ENCODE data around the gene HIGD1A. TPM values are rescaled to one million over a fixed set of nuclear protein-coding genes. Genes with fewer than 3 reads are reported as not detected.

HIGD1A gene
- total RNA-seq, 1 experiment from 2014 or later: 182 TPM

- DNase-seq (ENCODE audit: low spot score): no peak
These were observed 4.0 kb downstream of the HIGD1A start for GRCh38 chr3:42800251-42800650.

- no peak for DNase-seq (ENCODE audit: low spot score)
These were observed 4.9 kb downstream of the HIGD1A start for GRCh38 chr3:42799376-42799775.

GRCh38 chr3:42796332-42796885 is 7.9 kb downstream of the HIGD1A start:
- DNase-seq (ENCODE audit: low spot score): no peak

DNA sequence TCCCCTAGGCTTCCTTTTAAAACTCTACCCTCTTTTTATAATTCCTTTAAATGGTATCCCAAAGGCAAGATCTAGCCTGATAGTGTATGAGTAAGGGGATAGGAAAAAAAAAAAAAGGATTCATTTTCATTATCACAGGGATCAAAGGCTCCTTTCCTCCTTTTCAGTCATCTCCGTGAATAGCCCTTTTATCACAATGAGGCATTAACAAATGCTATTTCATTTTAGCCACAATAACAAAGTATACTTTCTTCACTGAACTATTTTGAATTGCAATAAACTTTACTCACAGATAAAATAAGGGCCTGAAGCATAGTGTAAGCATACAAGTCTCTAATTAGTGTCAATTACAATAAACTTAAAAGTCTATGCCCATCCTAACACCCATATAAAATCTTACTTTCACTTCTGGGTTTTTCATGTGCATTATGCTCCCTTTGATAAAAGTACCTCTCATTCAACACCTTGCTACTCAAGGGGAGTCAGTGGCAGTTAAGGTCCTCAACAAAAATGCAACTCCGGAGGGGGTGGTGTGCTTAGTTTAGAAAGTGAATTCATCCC is 8.6 kb downstream of the HIGD1A start:
- no peak for DNase-seq (ENCODE audit: low spot score)

GRCh38 chr3:42790714-42791229 is 13.5 kb downstream of the HIGD1A start:
- DNase-seq (ENCODE audit: low spot score): no peak

DNA sequence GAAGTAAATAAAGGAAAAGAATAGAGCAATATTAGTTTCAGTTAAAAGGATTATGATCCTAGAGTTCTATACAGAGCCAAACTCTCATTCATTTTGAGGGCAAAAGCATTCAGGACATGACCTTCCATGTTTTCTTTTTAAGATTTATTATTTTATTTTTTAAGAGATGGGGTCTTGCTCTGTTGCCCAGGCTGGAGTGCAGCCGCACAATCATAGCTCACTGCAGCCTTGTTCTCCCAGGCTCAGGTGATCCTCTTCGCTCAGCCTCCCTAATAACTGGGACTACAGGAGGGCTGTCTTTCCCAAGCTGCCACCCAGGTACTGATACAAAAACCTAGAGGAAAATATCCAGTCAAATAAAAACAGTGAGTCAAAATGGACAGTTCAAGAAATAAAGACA is 17.7 kb downstream of the HIGD1A start:
- no peak for DNase-seq (ENCODE audit: low spot score)

- DNase-seq (ENCODE audit: low spot score): no peak
These were observed 18.1 kb downstream of the HIGD1A start for GRCh38 chr3:42786212-42786611.

DNA sequence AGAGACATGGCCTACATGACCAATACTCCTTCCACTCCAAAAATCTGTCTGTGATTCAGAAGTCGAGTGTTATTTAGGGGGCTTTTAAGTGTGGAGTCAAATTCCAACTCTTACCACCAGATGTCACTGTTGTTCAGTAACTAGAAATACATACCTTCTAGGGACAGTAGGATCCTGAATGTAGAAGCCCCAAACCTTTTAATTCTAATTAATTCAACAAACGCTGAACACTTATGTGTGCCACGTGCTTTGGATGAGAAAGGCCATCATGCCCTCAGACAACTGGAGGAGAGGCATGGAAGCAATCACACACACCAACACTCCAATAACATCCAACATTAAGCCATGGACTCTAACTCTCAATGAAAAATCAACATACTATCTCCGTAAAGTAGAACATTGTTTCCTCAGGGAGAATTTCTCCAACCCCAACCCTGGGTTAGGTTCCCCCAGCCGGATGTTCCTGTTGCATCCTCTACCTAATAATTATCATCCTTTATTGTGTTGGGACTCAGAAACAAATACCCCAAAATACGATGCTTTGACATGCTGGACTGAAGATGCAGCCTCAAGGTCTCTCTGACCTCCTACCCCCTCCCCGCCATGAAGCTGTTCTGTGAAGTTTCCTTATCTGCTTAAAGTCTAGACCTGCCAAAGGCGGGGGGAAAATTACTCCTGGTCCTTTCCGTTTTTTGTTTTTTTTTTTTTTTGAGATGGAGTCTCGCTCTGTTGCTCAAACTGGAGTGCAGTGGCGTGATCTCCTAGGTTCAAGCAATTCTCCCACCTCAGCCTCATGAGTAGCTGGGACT is 23.2 kb downstream of the HIGD1A start:
- peak; percentile 28 for DNase-seq (ENCODE audit: low spot score)

DNA sequence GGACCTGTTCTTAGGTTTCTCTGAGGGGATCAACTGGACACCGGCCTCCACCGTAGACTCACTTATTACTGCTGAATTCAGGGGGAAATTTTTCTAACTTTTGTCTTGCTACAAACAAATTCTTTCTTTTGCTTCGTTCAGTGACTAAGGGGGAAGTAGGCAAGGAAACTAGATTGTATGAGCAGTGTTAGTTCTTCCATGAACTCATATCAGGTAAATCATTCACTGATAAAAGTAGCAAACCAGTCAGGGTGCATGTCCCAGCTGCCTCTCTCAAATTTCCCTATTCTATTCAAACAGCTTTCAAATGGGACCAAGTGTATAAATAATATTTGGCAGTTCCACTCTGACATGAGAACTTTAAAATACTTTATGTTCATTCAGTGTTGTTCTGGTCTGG is 23.9 kb downstream of the HIGD1A start:
- no peak for DNase-seq (ENCODE audit: low spot score)

DNA sequence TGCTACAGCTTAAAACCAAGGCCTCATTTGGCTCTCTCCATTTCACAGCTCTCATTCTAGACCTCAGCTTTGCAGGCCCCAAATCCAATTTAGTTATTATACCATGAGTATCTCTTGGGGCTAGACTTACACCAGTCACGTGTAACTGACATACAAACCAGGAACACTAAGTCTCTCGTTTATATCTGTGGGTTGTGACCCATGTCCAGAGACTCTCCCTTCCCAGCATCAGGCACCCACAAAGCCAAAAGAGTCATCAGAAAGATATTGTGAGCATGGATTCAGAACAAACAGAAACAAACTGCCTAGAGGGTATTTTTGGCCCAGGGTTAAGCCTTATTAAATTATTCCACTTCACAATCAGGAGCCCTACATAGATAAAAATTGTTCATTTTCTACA is 25.6 kb downstream of the HIGD1A start:
- DNase-seq (ENCODE audit: low spot score): no peak

DNA sequence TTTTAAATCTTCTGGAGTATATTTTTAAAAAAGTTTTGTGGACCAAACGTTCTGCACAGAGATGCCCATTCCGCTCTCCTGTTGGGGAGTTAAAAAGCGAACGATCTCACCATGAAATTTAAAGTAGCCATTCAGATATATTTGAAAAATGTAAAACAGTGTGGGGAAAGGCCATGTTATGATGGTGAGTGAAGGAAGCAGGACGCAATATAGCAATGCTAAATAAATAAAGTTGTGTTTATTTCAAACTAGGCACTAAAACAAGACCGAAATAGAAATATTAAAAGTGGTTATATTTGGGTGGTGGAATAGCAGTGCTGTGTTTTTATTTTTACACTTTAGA is 30.9 kb downstream of the HIGD1A start:
- DNase-seq (ENCODE audit: low spot score): no peak

GRCh38 chr3:42772670-42773408 is 31.5 kb downstream of the HIGD1A start, which contains the start of gene CCDC13:
Gene CCDC13, minus strand, starts transcription at chr3:42773253. Its CDS starts 14,908 bp downstream, at chr3:42758345.
- DNase-seq (ENCODE audit: low spot score): peak; percentile 83

DNA sequence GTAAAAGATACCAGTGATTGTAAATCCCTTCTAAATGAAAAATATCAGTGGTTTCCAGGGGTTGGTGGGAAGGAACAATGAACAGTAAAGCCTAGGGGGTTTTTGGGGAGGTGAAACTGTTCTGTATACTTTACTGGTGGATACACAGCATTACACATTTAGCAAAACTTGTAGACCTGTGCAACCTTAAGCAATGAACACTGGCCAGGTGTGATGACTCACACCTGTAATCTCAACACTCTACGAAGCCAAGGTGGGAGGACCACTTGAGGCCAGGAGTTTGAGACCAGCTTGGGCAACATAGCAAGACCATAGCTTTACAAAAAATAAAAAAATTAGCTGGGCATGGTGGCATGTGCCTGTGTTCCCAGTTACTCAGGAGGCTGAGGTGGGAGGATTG is 33.0 kb downstream of the HIGD1A start:
- no peak for DNase-seq (ENCODE audit: low spot score)

- no peak for DNase-seq (ENCODE audit: low spot score)
These were observed 34.7 kb downstream of the HIGD1A start for GRCh38 chr3:42769477-42770131.

GRCh38 chr3:42764561-42765295 is 39.6 kb downstream of the HIGD1A start:
- DNase-seq (ENCODE audit: low spot score): no peak

GRCh38 chr3:42764115-42764514 is 40.2 kb downstream of the HIGD1A start:
- no peak for DNase-seq (ENCODE audit: low spot score)

DNA sequence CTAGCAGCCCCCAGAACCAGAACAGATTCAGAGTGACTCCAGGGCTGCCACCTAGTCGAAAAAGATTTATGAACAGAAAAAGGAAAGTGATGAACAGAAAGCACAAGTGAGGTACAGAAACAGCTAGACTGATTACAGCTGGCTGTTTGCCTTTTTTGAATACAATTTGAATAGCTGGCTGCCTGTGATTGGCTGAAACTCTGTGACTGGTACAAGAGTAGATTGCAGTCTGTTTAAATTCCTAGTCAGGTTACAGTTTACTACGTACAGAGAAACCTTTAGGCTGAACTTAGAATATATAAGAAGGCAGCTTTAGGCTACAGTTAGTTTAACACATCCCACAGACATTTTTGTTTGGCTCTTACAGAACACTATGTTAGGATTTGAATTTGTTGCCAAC is 41.3 kb downstream of the HIGD1A start:
- DNase-seq (ENCODE audit: low spot score): no peak

DNA sequence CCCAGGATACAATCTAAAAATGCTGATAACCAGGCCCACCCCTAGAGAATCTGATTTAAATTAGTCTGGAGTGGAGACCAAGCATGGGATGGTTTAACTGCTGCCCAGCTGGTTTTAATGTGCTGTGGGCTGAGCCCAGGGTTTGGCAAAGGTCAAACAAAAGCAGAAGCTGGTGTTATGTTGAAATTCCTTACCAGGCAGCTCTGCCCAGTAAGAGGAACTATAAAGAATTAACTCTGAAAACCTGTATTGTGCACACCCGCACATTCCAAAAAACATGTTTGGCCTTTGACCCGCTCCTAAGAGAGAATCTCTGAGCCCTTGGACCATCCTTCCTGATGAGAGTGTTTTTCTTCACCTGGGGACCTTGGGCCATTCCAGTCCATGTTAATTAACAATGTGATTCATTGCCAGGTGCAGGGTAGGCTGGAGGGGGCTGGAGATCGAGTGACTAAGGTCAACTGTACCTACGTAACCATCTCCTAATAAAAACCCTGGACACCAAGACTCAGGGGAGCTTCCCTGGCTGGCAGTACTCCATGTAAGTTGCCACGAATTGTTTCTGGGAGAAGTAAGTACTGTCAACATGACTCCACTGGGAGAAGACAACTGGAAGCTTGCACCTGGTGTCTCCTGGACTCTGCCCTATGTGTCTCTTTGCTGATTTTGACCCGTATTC is 42.1 kb downstream of the HIGD1A start:
- no peak for DNase-seq (ENCODE audit: low spot score)

- no peak for DNase-seq (ENCODE audit: low spot score)
These were observed 46.2 kb downstream of the HIGD1A start for GRCh38 chr3:42758126-42758525.

DNA sequence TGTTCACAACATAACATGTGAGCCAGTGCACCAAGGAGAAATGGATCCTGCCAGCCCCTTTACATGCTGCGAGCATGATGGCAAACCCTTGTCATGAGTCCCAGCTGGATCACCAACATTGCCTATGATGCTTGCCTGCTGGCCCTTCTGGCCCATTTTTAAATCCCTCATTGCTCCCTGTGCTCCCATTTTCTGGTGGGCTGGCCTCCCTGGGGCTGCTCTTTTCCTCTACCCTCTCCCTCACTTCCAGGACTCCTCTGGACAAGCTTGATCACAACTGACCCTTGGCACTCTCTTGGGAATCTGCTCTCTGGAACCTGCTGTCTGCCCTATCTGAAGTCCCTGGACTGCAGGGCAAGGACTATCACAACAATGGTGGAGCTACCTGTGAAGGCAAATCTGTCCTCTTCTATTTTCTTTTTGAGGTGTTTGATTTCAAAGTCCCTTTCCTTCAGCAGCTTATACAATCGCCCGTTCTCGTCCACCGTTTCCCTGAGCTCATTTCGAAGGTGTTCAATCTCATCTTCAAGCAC is 47.5 kb downstream of the HIGD1A start:
- no peak for DNase-seq (ENCODE audit: low spot score)
